Measurements from ENCODE around the gene HSDL2.

The HSDL2 gene

DNA sequence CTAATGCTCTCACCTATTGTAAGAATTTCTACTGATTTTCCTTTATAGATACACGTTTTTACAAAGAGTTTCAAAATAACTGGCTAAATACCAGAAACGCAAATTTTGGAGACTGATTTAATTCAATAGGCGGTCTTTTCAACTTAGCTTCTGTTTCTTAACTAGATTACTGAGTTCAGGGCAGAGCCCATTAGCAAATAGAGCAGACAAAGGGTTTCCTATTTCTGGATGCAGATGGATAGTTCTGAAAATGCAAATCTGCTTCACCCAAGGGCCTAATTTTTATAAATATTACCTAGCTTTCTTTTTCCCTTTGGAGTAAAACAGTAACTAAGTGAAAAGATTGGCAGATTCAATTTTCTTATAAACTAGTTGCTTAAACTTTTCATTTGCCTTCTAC, 93.1 kb downstream of the HSDL2 start:
- DNase-seq: no peak

DNA sequence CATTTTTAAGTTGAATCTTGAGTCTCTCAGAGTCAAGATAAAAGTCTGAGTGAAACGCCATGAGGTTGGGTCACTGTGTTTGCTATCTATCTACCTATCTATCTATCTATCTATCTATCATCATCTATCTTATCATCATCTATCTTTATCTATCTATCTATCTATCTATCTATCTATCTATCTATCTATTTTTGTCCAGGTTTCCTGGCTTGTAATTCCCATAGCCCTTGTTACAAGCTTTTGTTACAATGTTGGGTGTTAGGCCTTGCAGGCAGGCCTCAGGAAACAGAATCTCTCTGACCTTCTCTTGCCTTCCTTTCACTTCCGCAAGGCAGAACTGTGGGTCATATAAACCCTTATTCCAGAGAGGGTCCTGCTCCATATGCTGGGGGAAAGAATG, 94.1 kb downstream of the HSDL2 start:
- DNase-seq: no peak

DNA sequence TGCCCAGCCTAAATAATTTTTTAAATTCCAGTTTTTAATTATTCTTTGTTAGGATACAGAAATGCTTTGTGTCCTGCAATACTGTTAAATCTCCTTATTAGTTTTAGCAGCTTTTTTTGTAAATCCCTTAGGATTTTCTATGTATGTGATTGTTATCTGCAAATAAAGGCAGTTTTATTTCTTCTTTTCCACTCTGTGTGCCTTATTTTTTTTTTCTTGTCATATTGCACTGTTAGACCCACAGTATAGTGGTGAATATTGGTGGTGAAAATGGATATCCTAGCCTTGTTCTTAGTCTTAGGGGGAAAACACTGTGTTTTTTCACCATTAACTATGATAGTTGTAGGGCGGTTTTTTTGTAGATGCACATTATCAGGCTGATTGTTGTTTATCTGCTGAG, 95.4 kb downstream of the HSDL2 start:
- DNase-seq: no peak

DNA sequence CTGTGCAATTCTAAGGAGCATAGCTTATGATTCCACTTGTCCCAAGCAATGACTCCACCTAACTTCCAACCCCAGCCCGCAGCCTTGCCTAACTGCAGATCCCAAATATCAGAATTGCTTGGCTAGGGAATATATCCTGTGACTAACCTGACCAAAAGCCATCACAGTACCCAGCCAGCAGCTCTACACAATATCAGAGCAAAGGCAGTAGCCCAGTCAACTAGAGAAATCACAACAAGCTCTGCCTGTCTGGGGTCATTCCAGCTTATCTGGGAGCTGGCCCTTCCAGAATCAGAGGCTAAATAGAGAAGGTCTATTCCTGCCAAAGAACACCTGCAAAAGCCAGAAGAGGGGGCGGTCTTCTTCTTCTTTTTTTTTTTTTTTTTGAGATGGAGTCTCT, 97.4 kb downstream of the HSDL2 start:
- no peak for DNase-seq

DNA sequence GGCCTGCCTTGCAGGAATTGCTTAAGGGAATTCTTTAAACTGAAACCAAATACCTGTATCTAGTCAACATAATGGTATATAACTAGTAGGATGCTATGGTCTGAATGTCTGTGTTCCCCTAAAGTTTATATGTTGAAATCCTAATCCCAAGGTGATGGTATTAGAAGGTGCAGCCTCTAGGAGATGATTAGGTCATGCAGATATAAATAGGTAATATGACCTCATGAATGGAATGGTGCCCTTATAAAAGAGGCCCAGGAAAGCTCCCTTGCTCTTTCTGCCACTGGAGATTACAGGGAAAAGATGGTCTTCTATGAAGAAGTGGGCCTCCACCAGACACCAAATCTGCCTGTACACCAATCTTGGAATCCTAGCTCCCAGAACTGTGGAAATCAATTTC, 99.3 kb downstream of the HSDL2 start:
- no peak for DNase-seq

DNA sequence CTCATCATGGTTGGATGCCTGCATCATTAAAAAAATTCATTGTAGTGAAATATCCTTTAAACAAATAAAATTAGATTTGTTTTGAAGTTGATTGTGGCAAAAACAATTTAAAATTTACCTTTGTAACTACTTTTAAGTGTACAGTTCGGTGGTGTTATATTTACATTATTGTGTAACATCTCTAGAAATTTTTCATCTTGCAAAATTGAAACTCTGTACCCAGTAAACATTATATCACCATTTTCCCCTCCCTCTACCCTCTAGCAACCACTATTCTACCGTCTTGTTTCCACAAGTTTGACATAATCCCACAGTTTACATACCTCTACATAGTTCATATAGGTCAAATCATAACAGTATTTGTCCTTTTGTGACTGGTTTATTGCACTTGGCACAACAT, 104.7 kb downstream of the HSDL2 start:
- no peak for DNase-seq

DNA sequence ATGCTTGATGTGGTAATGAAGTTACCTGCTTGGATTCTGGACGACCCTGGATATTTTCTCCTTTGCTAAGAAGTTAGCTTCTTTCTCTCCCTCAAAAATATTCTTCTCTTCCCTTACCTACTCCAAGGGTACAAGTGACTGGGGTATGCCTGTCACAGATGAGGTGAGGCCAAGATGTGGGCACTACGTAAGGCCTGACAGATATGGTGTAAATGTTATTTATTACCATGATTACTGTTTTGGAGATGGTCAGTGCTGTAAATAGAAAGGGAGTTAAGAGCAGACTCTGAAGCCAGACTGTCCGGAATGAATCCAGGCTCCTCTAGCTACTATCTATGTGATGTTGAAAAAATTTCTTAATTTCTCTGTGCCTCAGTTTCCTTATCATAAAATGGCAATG, 105.7 kb downstream of the HSDL2 start:
- DNase-seq: no peak

DNA sequence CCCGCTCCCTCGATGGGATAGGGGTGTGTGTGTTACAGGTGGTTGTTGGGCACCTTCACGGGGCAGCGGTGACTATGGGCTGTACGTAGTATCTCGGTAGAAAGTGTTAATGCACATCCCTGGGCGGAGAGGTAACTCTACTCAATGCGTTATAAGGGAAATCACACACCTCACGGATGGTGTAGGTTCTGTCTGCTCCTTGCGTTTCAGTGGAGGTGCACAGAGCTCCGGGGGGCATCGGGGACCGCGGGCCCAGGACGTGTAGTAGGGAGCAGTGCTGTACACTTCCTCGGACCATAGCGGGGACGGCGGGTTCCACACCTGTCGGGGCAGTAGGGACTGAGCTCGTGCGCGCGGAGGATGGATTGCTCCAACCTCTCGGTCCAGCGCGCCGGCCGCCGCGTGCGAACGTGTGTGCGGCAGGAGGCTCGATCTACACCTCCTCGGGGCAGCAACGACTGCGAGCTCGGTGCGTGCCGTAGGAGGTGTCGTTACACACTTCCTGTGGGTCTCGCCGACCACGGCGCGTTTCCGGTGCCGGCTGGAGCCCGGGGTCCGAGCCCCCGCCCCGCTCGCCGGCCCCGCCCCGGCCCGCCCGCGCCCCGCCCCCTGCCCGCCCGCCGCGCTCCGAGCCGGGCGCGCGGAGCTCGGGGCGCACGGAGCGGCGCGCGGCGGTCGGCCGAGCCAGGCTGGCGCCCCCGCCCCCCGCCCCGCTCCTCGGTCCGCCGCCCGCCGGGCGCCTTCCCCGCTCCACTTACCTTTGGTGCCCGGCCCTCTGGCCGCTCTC, 106.5 kb downstream of the HSDL2 start, which contains the start of gene KIAA1958:
Gene KIAA1958, plus strand, starts transcription at position 607 of the 787 bp plus-strand sequence. CDS start 87,254 bp downstream, outside the sequence.
- DNase-seq: peak; percentile 86

DNA sequence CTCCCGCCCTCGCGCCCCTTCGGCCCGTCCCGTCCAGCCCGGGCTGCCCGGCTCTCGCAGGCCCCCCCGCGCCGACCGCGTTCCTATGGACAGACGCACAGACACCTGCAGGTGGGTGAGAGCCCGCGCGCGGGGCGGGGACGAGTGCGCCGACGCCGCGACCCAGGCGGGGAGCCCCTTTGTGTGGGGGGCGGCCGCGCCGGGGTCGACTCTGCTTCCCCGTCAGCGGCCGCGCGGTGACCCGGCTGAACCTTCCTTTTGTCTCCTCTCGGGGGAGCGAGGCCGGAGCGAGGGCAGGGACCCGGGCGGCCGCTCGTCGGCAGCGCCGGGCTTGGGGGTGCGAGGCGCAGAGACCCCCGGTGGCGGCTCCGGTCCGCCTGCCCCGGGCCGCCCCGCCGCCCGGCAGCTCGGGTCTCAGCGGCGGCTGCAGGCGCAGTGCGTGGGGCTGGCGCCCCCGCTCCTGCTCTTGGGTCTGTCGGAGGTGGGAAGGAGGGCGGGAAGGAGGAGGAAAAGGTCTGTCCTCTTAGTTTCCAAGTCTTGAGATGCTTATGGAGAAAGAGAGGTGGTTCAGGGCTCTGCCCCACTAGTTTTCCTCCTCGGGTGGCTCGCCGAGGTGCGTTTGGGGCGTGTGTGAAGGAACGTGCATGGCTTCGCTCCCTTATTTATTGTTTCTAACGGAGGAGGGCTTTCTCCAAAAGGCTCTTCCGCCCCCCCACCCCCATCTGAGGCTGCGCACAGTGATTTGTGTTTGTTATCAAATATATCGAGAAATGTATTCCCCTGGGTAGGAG, 107.3 kb downstream of the HSDL2 start:
- DNase-seq: peak; percentile 65

DNA sequence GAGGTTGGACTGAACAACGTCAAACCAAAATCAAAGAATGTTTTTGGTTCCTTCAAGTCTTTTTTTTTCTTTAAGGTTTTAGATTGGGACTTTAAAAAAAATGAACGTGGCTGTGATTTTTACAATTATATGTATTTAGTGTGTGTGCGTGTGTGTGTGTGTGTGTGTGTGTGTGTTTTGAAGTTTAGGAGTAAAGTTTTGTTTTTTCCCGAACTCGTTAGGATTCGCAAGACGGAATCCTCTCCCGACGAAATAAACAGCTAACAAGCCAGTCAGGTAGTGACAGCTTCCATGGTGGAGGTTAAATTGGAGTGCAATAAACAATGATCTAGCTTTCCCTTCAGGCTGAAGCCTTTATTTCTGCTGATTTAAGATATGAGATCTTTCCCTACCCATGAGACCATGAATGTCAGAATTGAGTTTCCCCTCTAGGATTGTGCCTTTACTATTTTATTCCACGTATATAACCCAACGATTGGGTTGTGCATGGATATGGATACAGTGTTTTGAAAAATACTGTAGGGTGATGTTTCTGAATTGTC, 108.0 kb downstream of the HSDL2 start:
- peak; percentile 10 for DNase-seq

DNA sequence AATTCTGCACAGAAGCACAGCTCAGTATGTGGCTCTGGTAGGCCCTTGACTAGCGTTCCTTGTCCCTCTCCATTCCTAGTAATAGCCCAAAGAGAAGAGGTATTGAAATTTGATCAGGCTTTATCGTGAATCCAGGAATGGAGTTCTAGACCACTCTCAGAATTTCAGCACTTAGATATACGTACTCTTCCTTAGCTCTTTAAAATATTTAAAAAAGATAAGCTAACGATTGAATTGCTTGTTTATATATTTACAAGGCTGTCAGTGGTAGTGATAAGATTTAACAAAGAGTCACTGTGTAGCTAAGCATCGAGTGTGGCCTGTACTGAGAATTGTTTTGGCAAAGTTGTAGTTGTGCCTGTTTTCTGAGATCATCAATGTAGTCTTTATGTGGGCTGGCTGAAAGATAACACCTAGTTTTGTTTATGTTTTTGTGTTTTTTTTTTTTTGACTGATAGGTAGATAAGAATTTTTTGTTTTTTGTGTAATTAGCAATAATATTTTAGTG, 109.2 kb downstream of the HSDL2 start:
- no peak for DNase-seq

DNA sequence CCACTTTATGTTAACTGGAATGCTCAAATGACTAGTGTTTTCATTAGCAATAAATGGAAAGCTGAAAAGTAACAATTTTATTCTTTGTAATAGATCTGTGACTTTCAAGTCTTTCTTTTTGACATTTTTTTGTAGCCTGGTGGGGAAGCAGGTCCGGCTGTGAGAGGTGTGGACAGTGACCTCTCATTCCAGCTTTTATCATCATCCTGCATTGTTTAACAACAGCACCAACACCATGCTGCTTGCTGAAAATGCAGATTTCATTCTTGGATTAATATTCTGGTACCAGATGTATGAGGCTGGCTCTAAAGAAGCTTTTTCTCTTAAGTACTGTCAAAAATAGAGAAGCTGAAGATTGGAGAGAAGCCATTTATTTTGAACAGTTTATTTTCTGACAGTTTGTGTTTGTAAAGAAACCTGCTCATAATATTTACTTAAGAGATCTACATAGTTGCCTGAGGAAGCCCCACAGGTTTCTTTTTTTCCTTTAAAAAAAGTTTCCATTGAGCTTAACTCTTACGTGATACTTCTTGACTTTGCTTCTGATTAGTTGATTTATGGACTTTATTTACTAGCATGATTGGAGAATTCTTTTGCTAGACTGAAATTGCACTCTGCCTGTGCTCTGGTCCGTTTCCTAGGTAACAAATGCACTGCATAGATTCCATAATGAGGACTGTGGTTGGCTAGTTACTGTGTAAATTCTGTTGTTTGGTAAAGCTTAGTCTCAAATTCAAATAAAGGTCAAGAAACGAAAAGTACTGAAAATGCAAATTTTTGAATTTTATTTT, 110.2 kb downstream of the HSDL2 start:
- DNase-seq: no peak

DNA sequence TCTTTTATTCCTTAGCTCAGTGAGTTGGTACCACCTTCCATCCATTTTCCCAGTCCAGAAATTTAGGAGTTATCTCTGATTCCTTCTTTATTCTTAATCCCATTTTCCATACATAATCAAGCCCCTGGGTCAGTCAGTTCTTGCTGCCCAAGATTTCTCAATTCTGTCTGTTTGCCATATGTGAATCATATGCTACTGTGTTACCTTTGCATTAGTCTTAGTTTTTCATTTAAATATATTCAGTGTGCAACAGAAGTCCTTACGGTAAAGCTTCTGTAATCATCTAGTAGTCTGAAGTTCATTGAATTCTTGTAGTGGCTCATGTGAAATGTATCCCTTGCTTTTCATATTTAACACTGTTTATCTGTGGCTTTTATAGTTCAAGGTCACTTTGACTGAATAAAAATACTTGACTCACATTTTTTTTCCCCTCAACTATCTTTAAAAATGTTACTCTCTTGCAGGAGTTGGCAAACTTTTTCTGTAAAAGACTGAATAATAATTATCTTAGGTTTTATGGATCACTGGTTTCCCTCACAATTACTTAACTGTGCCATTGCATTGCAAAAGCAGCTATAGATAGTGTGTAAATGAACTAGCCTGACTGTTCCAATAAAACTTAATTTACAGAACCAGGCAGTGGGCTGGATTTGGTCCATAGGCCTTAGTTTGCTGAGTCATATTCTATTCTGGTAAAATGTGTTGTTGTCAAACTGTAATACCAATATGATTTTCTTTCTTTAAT, 113.7 kb downstream of the HSDL2 start:
- DNase-seq: peak; percentile 14

DNA sequence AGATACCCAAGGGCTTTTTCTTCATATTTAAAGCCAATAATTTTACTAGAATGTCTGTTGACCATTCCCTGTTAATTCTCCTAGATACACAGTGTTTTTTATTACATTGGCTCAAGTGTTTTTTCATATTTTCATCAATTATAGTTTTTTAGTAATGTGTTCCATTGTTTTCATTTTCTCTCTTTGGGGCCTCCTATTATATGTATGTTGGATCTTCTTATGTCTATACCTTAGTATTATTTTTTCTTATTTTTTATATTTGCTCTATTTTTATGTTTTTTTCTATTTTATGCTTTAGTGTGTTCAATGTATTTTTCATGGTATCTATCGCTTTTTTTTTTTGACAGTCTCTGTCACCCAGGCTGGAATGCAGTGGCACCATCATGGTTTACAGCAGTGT, 114.2 kb downstream of the HSDL2 start:
- DNase-seq: no peak

DNA sequence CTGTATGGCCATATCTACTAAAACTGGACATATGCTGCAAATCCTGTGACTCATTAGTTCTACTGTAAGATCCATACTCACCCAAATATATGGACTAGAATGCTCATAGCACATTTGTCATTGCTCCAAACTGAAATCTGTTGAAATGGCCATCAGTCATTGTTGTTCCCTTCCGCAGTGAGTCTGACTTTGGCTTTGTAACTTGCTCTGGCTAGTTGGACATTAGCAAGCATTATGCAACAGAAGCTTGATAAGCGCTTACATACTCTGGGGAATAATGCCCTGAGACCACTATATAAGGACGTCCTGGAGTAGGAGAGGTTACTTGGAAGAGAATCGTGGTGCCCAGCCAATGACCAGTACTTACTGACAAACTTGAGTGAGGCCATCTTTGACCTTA, 115.7 kb downstream of the HSDL2 start:
- no peak for DNase-seq

DNA sequence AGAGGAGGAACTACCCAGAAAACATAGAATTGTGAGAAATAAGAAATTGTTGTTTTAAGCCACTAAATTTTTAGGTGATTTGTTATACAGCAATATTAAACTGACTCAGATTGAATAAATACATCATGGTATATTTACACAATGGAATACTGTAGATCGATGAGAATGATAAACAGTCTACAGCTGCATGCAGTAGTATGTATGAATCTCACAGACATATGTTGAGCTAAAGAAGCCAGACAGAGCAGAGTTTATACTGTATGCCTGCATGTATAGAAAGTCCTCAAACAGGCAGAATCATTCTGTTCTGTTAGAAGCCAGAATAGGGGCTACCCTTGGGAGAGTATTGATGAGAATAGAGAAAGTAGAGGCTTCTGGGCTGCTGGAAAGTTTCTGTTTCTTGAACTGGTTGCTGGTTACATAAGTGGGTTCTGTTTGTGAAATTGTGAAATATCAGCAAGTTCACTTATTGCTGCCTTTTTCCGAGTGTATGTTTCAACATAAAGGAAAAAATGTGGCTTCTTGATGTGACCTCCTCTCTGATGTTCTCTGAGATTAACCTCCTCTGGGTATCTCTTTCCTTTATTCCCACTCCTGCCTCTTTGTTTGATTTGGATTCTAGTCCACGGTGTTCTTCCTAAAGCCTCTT, 116.3 kb downstream of the HSDL2 start:
- DNase-seq: no peak

DNA sequence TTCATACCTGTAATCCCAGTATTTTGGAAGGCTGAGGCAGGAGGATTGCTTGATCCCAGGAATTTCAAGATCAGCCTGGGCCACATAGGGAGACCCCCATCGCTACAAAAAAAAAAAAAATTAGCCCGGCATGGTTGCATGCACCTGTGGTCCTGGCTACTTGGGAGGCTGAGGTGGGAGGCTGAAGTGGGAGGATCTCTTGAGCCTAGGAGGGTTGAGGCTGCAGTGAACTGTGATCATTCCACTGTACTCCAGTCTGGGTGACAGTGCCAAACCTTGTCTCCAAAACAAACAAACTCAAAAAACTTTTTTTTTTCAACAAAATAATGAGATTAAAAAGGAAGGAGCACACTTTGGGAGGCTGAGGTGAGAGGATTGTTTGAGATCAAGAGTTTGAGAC, 120.9 kb downstream of the HSDL2 start:
- no peak for DNase-seq

DNA sequence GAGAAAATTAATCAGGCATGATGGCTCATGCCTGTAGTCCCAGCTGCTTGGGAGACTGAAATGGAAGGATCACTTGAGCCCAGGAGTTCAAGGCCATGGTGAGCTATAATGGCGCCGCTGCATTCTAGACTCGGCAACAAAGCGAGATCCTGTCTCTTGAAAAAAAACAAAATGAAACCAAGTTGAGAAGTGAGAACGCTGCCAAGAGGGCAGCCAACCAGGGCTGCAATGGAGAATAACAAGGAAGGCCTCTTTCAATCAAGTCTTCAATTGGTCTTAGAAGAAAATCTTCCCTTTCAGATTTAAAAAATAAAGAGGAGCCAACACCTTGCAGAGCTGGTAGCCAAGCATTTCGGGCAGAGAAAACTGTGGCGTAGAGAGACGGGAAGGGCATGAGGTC, 121.4 kb downstream of the HSDL2 start:
- no peak for DNase-seq

DNA sequence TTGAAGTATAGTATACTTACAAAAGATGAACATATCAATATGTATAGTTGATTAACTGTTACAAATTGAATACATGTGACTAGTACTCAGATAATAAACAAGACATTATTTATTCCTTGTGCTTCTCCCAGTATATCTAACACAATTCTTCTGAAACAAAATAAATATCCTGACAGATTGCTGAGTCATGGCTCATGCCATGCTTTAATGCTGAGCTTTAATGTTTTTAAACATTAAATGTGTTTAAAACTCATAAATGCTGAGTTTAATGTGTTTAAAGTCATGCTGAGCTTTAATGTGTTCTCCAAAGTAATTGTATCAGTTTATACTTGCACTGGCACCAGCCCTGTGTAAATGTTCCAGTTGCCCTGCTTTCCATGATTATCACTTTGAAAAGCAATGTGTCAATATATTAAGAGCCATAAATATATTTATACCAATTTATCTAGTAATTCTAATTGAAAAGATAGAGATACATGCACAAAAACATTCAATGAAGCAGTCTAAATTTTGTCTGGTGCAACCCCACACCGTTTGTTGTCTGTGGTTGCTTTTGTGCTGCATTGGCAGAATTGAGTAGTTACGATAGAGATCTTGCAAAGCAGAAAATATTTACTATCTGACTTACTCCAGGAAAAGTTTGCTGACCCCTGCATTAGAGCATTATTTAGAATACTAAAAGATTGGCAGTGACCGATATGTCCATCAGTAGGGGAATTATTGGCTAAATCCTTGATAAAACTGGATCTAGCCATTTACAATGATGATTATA, 122.5 kb downstream of the HSDL2 start:
- DNase-seq: no peak

DNA sequence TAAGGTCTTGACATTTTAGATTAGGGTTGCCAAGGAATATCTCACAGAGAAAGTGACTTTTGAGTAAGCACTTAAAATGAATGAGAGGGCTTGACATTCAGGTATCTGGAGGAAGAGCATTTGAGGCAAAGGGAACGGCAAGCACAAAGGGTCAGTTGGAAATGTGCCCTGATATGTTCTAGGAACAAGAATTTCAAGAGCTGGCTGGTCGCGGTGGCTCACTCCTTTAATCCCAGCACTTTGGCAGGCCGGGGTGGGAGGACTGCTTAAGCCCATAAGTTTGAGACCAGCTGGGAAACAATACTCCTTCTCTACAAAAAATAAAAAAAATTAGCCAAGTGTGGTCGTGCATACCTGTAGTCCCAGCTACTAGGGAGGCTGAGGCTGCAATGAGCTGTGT, 123.3 kb downstream of the HSDL2 start:
- DNase-seq: no peak

DNA sequence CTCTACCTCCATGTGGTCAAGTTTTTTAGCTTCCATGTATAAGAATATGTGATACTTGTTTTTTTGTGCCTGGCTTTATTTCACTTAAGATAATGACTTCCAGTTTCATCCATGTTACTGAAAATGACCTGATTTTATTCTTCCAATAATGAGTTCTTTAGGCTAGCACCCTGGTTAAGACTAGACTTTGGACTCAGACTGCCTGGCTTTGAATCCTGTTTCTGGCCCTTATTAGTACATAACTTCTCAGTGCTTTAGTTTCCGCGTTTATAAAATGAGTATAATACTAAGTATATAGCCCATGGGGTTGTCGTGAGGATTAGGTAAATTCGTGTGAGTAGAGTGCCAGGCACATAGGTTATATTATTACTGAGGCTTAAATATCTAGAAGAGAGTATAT, 125.2 kb downstream of the HSDL2 start:
- no peak for DNase-seq

Data from EL (cell line).